NT2/D1 (cell line): ENCODE measurements around the gene SLC35F3.

Experiments
- YY1 ChIP-seq: IDR thresholded peaks from 2 replicates; pipeline ENCODE4 v1.6.1; 2011; ENCODE audit not compliant: insufficient read length, insufficient read depth
- ZNF274 ChIP-seq: IDR thresholded peaks from 2 replicates; pipeline ENCODE4 v1.6.1; 2011; ENCODE audit warnings: mild to moderate bottlenecking, low read depth, low read length

DNA sequence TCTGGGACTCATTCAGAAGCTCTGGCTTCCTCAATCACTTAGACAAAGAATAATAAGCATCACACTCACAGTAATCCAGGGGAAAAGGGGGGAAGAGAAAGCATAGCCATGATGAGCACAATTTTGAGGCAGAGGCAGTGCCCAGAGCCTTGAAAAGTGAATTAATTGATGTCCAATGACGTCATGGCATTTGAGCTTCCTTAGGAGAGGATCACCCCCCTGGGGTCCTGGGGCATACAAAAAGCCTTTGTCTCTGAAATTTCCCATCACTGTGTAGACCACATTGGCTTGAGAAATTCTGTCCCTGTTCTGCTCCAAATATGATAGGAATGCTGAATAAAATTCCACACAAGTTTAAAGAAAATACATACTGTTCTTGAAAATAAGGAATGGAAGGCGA, 384.5 kb downstream of the SLC35F3 start:
- TF ChIP-seq YY1, result no peak
- no peak for TF ChIP-seq ZNF274
